Measurements from ENCODE around the gene ARHGEF28. TPM values are rescaled to one million over a fixed set of nuclear protein-coding genes. Genes with fewer than 3 reads are reported as not detected.

ARHGEF28 gene
- total RNA-seq, 1 experiment from 2014 or later: 0.42 TPM

- DNase-seq: no peak
- Histone ChIP-seq H3K36me3 (replicated peaks; ENCODE audit: control insufficient read depth, insufficient read depth, low read length) (no peaks in the 10 kb centered on the region), H3K4me3 (ENCODE audit: insufficient read depth, low read depth, low read length) (no peak overlapping the region), H3K27me3 (ENCODE audit: control insufficient read depth, insufficient read depth, low read length) (no peaks in the 10 kb centered on the region)
Observed at GRCh38 chr5:73607228-73607627, 18.8 kb upstream of the ARHGEF28 start.

DNA sequence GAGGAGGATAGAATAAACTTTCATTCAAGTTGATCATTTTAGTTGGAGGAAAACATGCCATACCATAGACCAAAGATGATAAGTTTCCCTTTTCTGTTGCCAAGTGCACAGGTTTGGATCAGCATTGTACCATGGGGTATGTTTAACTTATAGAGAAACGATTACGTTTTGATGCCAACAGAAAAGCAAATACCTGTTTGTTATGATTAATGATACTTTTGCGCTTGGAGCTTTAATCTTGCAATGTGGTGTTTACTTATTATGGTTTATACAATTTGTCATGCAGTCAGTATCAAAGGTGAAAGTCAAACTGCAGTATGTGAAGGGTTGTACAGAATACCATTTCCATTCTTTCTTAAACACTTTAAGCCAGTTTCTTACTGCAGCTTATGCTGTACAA lies 13.2 kb upstream of the ARHGEF28 start:
- DNase-seq: no peak
- H3K27me3 ChIP-seq (ENCODE audit: control insufficient read depth, insufficient read depth, low read length): no peaks in the 10 kb centered on the region

DNA sequence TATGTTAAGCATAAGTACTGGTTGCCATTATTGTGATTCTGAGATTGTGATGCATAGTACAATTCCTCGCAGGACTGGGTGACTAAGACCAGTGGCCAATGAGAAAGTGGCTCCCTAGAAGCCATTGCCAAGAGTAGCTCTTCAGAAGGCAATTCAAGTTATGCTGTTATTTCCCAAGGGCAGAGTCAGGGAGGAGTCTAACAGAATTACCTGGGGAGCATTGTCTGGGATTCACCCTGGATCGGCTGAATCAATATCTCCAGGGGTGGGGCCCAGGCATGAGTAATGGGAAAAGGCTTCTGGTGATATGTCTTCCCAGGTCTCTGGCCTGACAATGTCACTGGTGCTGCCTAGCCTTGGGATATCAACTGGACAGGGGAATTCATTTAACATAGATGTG lies 10.9 kb upstream of the ARHGEF28 start:
- Histone ChIP-seq H3K36me3 (replicated peaks; ENCODE audit: control insufficient read depth, insufficient read depth, low read length) (no peaks in the 10 kb centered on the region), H3K27me3 (ENCODE audit: control insufficient read depth, insufficient read depth, low read length) (no peaks in the 10 kb centered on the region), H3K4me3 (ENCODE audit: insufficient read depth, low read depth, low read length) (no peak overlapping the region)
- no peak for DNase-seq

More for the DNA sequence above, 13.2 kb upstream of the ARHGEF28 start:
- Histone ChIP-seq H3K4me3 (ENCODE audit: insufficient read depth, low read depth, low read length) (no peak overlapping the region), H3K36me3 (replicated peaks; ENCODE audit: control insufficient read depth, insufficient read depth, low read length) (no peaks in the 10 kb centered on the region)

DNA sequence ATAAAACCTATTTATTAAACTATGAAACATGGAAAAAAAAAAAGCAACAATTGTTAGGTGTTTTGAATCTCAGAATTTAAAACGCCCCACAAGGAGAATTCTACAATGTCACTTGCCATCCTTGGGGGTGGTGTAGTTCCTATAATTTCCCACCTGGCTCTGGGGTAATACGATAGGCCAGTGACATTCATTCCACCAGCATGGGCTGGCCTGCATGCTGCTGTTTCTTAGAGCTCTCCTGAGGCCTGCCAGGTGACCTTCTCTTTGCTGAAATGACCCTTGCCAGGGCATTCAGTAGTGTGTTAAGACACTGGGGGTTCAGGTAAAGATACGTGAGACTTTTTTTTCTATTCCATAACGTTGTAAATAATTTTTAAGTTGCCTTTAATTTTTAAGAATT lies 10.0 kb upstream of the ARHGEF28 start:
- Histone ChIP-seq H3K4me3 (ENCODE audit: insufficient read depth, low read depth, low read length) (no peak overlapping the region), H3K36me3 (replicated peaks; ENCODE audit: control insufficient read depth, insufficient read depth, low read length) (no peaks in the 10 kb centered on the region), H3K27me3 (ENCODE audit: control insufficient read depth, insufficient read depth, low read length) (no peaks in the 10 kb centered on the region)
- DNase-seq: no peak

DNA sequence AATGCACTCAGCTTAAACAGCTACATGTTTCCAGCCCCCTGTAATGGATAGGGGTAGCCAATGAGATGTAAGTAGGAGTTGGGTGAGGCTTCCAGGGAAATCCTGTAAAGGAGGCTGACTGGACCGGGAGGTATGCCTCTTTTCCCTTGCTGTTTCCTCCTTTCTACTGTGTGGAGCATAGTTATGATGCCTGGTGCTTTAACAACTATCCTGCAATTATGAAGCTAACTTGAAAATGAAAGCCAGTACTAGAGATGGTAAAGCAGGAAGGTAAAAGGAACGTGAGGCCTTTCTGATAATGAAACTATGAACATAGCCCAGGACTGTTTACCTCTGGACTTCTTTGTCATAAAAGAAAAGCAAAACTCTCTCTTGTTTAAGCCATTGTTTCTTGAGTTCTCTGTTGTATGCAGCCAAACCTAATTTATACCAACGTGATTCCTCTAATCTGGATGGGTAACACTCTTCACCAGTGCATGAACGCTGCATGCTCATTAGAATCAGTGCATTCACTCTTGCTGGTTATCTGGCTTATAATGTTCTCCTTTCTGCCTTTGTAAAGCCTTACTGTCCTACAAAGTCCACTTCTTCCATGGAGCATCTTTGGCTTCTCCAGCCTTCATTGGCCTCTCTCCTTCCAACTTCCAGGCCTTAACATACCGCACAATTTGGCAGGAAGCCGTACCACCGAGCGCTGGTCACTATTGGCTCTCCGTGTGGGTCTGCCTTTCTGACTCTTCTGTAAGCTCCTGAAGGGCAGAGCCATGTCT lies 8.3 kb upstream of the ARHGEF28 start:
- Histone ChIP-seq H3K27me3 (ENCODE audit: control insufficient read depth, insufficient read depth, low read length) (no peaks in the 10 kb centered on the region), H3K36me3 (replicated peaks; ENCODE audit: control insufficient read depth, insufficient read depth, low read length) (no peaks in the 10 kb centered on the region), H3K4me3 (ENCODE audit: insufficient read depth, low read depth, low read length) (no peak overlapping the region)
- no peak for DNase-seq

DNA sequence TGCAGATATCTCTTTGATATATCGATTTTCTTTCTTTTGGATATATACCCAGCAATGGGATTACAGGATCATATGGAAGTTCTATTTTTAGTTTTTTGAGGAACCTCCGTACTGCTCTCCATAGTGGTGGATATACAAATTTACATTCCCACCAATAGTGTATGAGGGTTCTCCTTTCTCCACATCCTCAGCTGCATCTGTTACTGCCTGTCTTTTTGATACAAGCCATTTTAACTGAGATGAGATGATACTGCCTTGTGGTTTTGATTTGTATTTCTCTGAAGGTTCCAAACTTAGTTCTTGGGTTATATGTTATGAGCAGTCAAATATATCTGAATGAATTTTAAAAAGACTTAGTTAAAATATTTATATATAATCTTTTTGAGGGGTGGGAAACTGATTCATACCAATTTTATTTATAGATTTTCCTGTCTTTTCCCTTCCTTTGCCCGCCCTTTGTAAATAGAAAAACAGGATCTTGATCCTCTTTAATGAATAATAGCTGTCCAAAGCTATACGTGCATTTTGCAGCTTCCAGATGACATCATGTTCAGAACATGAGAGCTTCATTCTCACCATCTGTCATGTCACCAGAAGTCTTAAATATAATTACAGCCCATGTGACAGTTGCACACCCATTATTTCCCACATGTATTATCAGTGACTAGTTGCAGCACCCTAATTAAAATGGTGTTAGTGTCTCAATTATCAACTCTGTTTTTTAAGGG lies 6.2 kb upstream of the ARHGEF28 start:
- Histone ChIP-seq H3K4me3 (ENCODE audit: insufficient read depth, low read depth, low read length) (no peak overlapping the region), H3K36me3 (replicated peaks; ENCODE audit: control insufficient read depth, insufficient read depth, low read length) (no peaks in the 10 kb centered on the region), H3K27me3 (ENCODE audit: control insufficient read depth, insufficient read depth, low read length) (no peaks in the 10 kb centered on the region)
- DNase-seq: no peak

DNA sequence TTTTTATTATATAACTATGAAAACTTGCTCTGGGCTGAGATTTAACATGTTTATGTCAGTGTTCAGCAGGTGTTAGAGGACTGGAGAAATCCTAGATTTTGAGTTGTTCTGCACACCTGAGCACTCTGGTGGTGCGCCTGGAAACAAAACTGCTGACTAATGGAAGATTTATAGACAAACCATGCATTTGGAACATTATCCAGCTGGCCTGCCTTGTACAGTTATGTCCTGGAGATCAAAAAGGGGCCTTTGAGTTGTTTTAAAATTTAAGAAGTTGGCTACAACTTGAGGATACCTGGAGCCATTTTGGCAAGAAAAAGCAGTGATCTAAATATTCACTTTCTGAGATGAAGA lies 5.7 kb upstream of the ARHGEF28 start:
- Histone ChIP-seq H3K27me3 (ENCODE audit: control insufficient read depth, insufficient read depth, low read length) (peaks cover 1% of the 10 kb centered on the region; the same call in 1 of the 2 replicates), H3K4me3 (ENCODE audit: insufficient read depth, low read depth, low read length) (no peak overlapping the region), H3K36me3 (replicated peaks; ENCODE audit: control insufficient read depth, insufficient read depth, low read length) (no peaks in the 10 kb centered on the region)
- no peak for DNase-seq

DNA sequence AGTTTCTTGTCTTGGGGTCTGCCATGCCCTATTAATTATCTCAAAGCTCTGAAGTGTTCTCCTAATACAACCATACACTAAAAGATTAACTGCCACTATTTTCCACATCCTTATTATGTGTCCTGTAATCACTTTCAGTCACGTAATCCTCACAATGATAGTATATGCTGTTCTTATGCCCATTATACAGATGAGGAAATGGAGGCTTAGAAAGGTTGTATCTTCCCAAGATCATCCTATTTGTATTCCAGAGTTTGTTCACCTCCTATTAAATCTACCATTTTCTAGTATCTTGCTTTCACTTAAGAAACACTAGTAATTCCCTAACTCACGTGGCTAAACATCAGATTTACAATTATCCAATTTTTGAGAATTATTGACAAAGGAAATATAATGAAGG lies 2.9 kb upstream of the ARHGEF28 start:
- H3K27me3 ChIP-seq (ENCODE audit: control insufficient read depth, insufficient read depth, low read length): peaks cover 25% of the 10 kb centered on the region
- DNase-seq: no peak

DNA sequence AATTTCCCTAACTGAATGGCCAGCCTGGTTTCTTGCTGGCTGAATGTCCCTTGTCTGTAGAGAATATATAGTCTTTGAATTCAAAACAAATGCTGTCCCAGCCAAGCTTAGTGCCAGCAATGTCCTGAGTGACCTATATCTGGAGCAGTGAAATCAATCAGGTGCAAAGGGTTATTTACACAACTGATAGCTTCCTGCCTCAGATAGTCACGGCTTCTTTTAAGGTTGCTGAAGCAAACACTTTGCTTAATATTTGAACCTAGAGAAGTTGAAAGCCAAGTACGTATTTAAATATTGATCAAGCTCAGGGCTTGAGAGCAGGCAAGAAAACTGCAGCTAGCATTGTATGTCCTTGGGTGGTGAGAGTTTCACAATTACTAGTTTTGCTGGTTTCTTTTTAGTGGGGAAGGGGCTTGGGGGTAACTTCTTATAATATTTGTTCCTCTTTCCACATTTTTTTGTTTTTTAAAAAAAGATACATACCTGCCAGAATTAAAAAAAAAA lies 2.0 kb upstream of the ARHGEF28 start:
- no peak for DNase-seq
- H3K36me3 ChIP-seq (replicated peaks; ENCODE audit: control insufficient read depth, insufficient read depth, low read length): no peaks in the 10 kb centered on the region
- peaks cover 27% of the 10 kb centered on the region for H3K27me3 ChIP-seq (ENCODE audit: control insufficient read depth, insufficient read depth, low read length)
- no peak overlapping the region for H3K4me3 ChIP-seq (ENCODE audit: insufficient read depth, low read depth, low read length)

More for the DNA sequence above, 2.9 kb upstream of the ARHGEF28 start:
- H3K36me3 ChIP-seq (replicated peaks; ENCODE audit: control insufficient read depth, insufficient read depth, low read length): no peaks in the 10 kb centered on the region
- H3K4me3 ChIP-seq (ENCODE audit: insufficient read depth, low read depth, low read length): no peak overlapping the region

DNA sequence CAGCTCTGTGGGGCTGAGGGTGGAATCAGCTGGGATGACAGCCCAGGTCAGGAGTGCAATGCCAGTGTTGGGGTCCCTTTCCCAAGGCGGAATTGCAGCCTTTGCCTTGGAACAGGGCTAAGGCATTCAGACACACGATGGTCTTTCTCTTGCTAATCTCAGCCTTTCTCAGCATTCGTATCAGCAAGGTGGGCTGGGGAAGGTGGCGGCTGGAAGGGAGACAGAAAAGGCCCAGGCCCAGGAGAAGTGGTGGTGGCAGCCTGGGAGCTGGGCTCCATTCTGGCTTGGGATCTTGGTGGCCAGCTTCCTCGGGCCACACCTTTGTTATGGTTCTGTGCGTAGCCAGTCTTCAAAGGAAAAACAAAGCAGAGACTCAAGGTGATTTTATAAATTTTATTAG lies 1.1 kb upstream of the ARHGEF28 start:
- Histone ChIP-seq H3K27me3 (ENCODE audit: control insufficient read depth, insufficient read depth, low read length) (peaks cover 27% of the 10 kb centered on the region), H3K36me3 (replicated peaks; ENCODE audit: control insufficient read depth, insufficient read depth, low read length) (no peaks in the 10 kb centered on the region), H3K4me3 (ENCODE audit: insufficient read depth, low read depth, low read length) (no peak overlapping the region)
- DNase-seq: peak; percentile 42

DNA sequence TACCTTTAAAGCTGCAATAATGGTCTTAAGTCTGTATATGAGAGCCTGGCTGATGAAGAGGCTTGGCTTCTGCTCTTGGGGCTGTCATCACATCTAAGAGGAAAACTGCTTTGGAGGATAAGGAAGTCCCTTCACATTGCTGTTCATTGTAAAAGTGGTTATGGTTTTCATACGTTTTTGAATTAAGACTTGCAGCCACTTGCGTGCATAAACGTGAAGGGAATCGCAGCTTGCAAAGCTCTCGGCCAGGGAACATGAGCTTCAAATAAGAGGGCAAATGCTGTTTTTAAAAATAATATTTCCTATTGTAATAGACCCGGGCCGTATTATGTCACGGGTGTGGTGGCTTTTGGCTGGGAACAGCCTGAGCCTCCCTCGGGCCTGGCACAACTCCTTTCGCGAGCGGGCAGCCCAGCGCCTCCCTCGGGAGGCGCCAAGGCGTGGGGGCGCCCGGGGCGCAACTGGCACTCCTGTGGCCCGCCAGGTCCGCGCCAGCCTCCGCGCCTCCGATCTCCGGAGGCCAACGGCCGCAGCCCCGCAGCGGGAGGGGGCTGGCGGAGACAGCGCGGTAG lies 538 bp upstream of the ARHGEF28 start:
- Histone ChIP-seq H3K4me3 (ENCODE audit: insufficient read depth, low read depth, low read length) (peak overlapping the region; percentile 64), H3K36me3 (replicated peaks; ENCODE audit: control insufficient read depth, insufficient read depth, low read length) (no peaks in the 10 kb centered on the region), H3K27me3 (ENCODE audit: control insufficient read depth, insufficient read depth, low read length) (peaks cover 27% of the 10 kb centered on the region)
- peak; percentile 12 for DNase-seq

DNA sequence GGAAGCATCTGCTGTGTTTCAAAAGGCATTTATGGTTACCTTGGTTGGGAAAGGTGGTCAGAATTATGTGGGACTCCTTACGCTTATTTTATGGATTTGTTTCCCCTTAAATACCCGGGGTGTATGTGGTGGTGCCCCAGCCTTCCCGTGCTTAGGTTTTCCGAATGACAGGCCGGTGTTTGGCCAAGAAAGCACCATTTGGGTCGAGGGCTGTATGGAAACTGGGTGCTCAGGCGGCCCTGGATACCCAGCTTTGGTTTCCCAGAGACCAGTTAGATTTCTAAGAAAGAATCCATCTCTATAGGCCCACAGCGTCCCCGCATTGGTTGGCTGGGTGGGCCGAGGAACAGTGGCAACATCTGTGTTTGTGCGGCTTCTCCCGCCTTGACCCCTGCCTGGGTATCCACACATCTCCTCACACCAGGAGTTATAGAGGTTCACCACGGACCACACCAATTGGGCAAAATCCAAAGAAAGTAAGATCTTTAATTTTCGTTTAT lies 868 bp downstream of the ARHGEF28 start:
- peak; percentile 11 for DNase-seq
- Histone ChIP-seq H3K4me3 (ENCODE audit: insufficient read depth, low read depth, low read length) (peak overlapping the region; percentile 64; the same call in 1 of the 2 replicates), H3K36me3 (replicated peaks; ENCODE audit: control insufficient read depth, insufficient read depth, low read length) (no peaks in the 10 kb centered on the region), H3K27me3 (ENCODE audit: control insufficient read depth, insufficient read depth, low read length) (peaks cover 27% of the 10 kb centered on the region)

DNA sequence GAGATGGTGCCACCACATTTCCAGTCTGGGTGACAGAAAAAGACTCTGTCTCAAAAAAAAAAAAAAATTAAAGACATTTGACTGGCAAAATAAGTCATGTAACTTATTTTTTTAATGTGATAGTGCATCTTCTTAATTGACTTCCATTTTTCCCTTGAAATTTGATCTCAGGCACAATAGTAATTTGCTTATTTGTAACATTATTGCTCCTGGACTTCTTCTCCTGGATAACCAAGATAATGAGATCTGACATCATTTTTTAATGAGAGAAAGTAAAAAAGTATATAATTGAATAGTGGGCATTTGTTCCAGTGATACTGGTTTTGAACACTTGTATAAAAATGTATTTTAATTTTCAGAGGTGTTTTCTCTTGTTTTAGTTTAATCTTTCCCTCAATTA lies 3.5 kb downstream of the ARHGEF28 start:
- H3K4me3 ChIP-seq (ENCODE audit: insufficient read depth, low read depth, low read length): no peak overlapping the region

DNA sequence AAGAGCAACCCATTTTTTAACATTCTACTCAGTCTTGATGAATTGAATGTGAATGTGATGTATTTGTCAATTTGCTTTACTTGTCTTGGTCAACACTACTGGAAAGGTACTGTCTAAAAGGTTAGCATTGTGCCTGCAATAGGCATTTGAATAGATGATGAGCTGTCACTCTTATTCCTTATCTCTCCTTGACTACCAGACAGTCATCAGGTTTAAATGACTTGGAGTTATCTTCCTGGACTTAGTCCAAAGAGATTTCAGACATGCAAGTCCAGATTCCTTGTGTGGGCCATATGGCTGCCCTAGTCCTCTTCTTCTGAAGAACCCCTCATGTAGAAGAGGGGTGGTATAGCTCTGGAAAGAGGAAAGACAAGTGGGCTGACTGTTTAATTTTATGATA lies 4.8 kb downstream of the ARHGEF28 start:
- Histone ChIP-seq H3K36me3 (replicated peaks; ENCODE audit: control insufficient read depth, insufficient read depth, low read length) (no peaks in the 10 kb centered on the region), H3K27me3 (ENCODE audit: control insufficient read depth, insufficient read depth, low read length) (peaks cover 22% of the 10 kb centered on the region), H3K4me3 (ENCODE audit: insufficient read depth, low read depth, low read length) (no peak overlapping the region)
- DNase-seq: no peak

More for the DNA sequence above, 3.5 kb downstream of the ARHGEF28 start:
- Histone ChIP-seq H3K36me3 (replicated peaks; ENCODE audit: control insufficient read depth, insufficient read depth, low read length) (no peaks in the 10 kb centered on the region), H3K27me3 (ENCODE audit: control insufficient read depth, insufficient read depth, low read length) (peaks cover 27% of the 10 kb centered on the region)
- DNase-seq: no peak

GRCh38 chr5:73631500-73631899 lies 5.5 kb downstream of the ARHGEF28 start:
- H3K36me3 ChIP-seq (replicated peaks; ENCODE audit: control insufficient read depth, insufficient read depth, low read length): no peaks in the 10 kb centered on the region
- peaks cover 16% of the 10 kb centered on the region for H3K27me3 ChIP-seq (ENCODE audit: control insufficient read depth, insufficient read depth, low read length)
- no peak overlapping the region for H3K4me3 ChIP-seq (ENCODE audit: insufficient read depth, low read depth, low read length)
- no peak for DNase-seq

Measured in H7 (cell line).